Retina (tissue), 1 donor: Measurements from ENCODE around the gene RHOBTB3.
"Not testable (repeated sequence)": the region's sequence is repeated elsewhere in the genome, so short reads cannot be mapped to it uniquely, and the experiment has no call there.

Source experiments
- DNase-seq: peaks from one replicate; pipeline ENCODE4 v3.0.0-alpha.2; 2016

RHOBTB3 gene

GRCh38 chr5:95730730-95731570 is at the start of gene RHOBTB3:
TSS of gene RHOBTB3 (plus strand) at chr5:95731336. CDS start at chr5:95731683, 347 bp downstream.
- peak; percentile 93 for DNase-seq

- no peak for DNase-seq
Observed at GRCh38 chr5:95682891-95683290, 48.2 kb upstream of the RHOBTB3 start, which contains the start of gene SPATA9. TSS of gene SPATA9 (minus strand) at chr5:95682991. CDS start at chr5:95682854, 137 bp downstream.

- DNase-seq = no peak
Observed at GRCh38 chr5:95684361-95684760, 46.8 kb upstream of the RHOBTB3 start.

GRCh38 chr5:95686651-95687050 is 44.5 kb upstream of the RHOBTB3 start:
- no peak for DNase-seq

- DNase-seq = no peak
Observed at GRCh38 chr5:95689680-95690079, 41.5 kb upstream of the RHOBTB3 start.

GRCh38 chr5:95690333-95690732 is 40.8 kb upstream of the RHOBTB3 start:
- DNase-seq = no peak

- DNase-seq = no peak
Observed at GRCh38 chr5:95697781-95698681, 33.1 kb upstream of the RHOBTB3 start.

- no peak for DNase-seq
Observed at GRCh38 chr5:95699337-95699736, 31.8 kb upstream of the RHOBTB3 start.

- DNase-seq = no peak
Observed at GRCh38 chr5:95701074-95701473, 30.1 kb upstream of the RHOBTB3 start.

GRCh38 chr5:95704150-95704549 is 27.0 kb upstream of the RHOBTB3 start:
- no peak for DNase-seq

- not testable (repeated sequence) for DNase-seq
Observed at GRCh38 chr5:95706196-95706595, 24.9 kb upstream of the RHOBTB3 start.

- no peak for DNase-seq
Observed at GRCh38 chr5:95707055-95707454, 24.1 kb upstream of the RHOBTB3 start.

- DNase-seq = not testable (repeated sequence)
Observed at GRCh38 chr5:95707534-95708188, 23.5 kb upstream of the RHOBTB3 start.

GRCh38 chr5:95708876-95709275 is 22.3 kb upstream of the RHOBTB3 start:
- no peak for DNase-seq

GRCh38 chr5:95709967-95710650 is 21.0 kb upstream of the RHOBTB3 start:
- DNase-seq = peak; percentile 55

GRCh38 chr5:95710651-95711500 is 20.3 kb upstream of the RHOBTB3 start:
- DNase-seq = not testable (repeated sequence)

GRCh38 chr5:95711501-95712346 is 19.4 kb upstream of the RHOBTB3 start:
- DNase-seq = peak; percentile 19

- DNase-seq = no peak
Observed at GRCh38 chr5:95712347-95712958, 18.7 kb upstream of the RHOBTB3 start.

- DNase-seq = not testable (repeated sequence)
Observed at GRCh38 chr5:95713246-95713645, 17.9 kb upstream of the RHOBTB3 start.
